A673 (cell line): Measurements from ENCODE around the gene CIT. TPM values are rescaled to one million over a fixed set of nuclear protein-coding genes. Genes with fewer than 3 reads are reported as not detected.

ENCODE experiments used
- BruUV-seq: library from RNA; stranded (reverse); fragments of 400-500 nt; replicated peaks from 2 replicates; lab custom pipeline; 2021; lab: Mats Ljungman, UMichigan
- CTCF ChIA-PET: fragments of 300-600 bp; sonication (Branson Sonifier 250); formaldehyde crosslinking; loops from one replicate; lab custom pipeline; 2022; ENCODE audit warnings: antibody characterized with exemption; lab: Charles Lee
- POLR2A ChIA-PET: fragments of 300-600 bp; sonication (Branson Sonifier 250); formaldehyde crosslinking; loops from one replicate; lab custom pipeline; 2022; ENCODE audit warnings: antibody characterized with exemption; ENCODE audit not compliant: low non-redundant PET; lab: Charles Lee
- DNase-seq: peaks from one replicate; pipeline ENCODE4 v3.0.0-alpha.2; 2015; ENCODE audit warnings: low spot score
- H3K27ac ChIP-seq: fragments of 200-600 bp; sonication (generic); 2 replicates; pipeline ENCODE4 v1.5.1; 2016; ENCODE audit warnings: mixed run types, low read depth, mild to moderate bottlenecking, mixed read lengths, antibody characterized with exemption, low read length; ENCODE audit not compliant: poor library complexity, severe bottlenecking
- H3K27me3 ChIP-seq: fragments of 200-600 bp; sonication (generic); replicated peaks from 2 replicates; pipeline ENCODE4 v1.6.1; 2017; ENCODE audit warnings: mixed run types, low read depth, mild to moderate bottlenecking, mixed read lengths, antibody characterized with exemption, low read length; ENCODE audit not compliant: insufficient read depth, poor library complexity
- H3K36me3 ChIP-seq: fragments of 200-600 bp; sonication (generic); 2 replicates; pipeline ENCODE4 v1.6.1; 2016; ENCODE audit warnings: mixed run types, mild to moderate bottlenecking, mixed read lengths, antibody characterized with exemption, low read length; ENCODE audit not compliant: insufficient read depth, poor library complexity, severe bottlenecking
- H3K4me1 ChIP-seq: fragments of 200-600 bp; sonication (generic); 2 replicates; pipeline ENCODE4 v1.6.1; 2017; ENCODE audit warnings: mixed run types, mild to moderate bottlenecking, mixed read lengths, antibody characterized with exemption, low read length; ENCODE audit not compliant: insufficient read depth, poor library complexity, severe bottlenecking
- H3K4me3 ChIP-seq: fragments of 200-600 bp; sonication (generic); 2 replicates; pipeline ENCODE4 v1.5.1; 2016; ENCODE audit warnings: low read depth, mixed run types, mild to moderate bottlenecking, mixed read lengths, low read length; ENCODE audit not compliant: poor library complexity, severe bottlenecking
- H3K9me3 ChIP-seq: fragments of 200-600 bp; sonication (generic); 2 replicates; pipeline ENCODE4 v1.6.1; 2016; ENCODE audit warnings: mixed run types, low read depth, mild to moderate bottlenecking, mixed read lengths, antibody characterized with exemption, low read length; ENCODE audit not compliant: poor library complexity, severe bottlenecking
- EZH2 ChIP-seq: fragments of 200-600 bp; sonication (generic); IDR thresholded peaks from 2 replicates; pipeline ENCODE4 v1.6.1; 2017; ENCODE audit warnings: borderline replicate concordance, low read depth, mild to moderate bottlenecking, mixed read lengths, antibody characterized with exemption, low read length; ENCODE audit not compliant: poor library complexity, severe bottlenecking
- intact Hi-C: fragments of 100-400 bp; cut with micrococcal nuclease; formaldehyde crosslinking; loops from one replicate; pipeline ENCODE4 v1.10.0; 2022; ENCODE audit not compliant: unreplicated experiment
- total RNA-seq: library from RNA; stranded (reverse); gene quantifications from 2 replicates; pipeline ENCODE4 v1.2.3, GENCODE V29; 2021
- TF ChIP-seq, protein P1 (sequence below): fragments of 300-800, 200-600 bp; sonication (generic); conservative IDR thresholded peaks from 2 replicates; pipeline ENCODE4 v1.5.1; 2017; ENCODE audit warnings: low read depth, mild to moderate bottlenecking, antibody characterized with exemption, low read length, moderate library complexity, mixed read lengths

CIT gene
- total RNA-seq, 1 experiment from 2014 or later: 62.4 TPM

DNA sequence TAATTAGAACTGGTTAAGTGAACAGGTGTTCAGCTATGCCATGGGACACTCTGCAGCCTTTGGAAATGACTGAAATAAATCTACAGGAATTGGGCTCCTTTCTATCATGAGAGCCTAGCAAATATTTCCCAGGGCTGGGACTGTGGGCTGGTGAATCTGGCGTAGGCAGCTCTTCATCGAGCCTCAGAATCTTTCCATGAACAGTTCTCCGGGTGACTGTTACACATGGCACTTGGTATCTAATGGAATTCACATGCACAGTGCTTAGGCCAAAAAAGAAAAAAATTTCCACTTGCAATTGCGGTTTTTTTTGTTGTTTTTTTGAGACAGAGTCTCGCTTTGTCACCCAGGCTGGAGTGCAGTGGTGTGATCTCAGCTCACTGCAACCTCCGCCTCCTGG lies 177.0 kb downstream of the CIT start:
- no peaks in the 10 kb centered on the region for H3K9me3 ChIP-seq
- ChIA-PET POLR2A (no interaction called here), CTCF (no interaction called here)
- DNase-seq: no peak
- peaks cover 15% of the 10 kb centered on the region for H3K36me3 ChIP-seq
- no peak overlapping the region for H3K4me3 ChIP-seq
- no TSS peak for BruUV-seq
- no peak overlapping the region for H3K27ac ChIP-seq
- intact Hi-C loops: no loop called here
- TF ChIP-seq, protein P1, sequence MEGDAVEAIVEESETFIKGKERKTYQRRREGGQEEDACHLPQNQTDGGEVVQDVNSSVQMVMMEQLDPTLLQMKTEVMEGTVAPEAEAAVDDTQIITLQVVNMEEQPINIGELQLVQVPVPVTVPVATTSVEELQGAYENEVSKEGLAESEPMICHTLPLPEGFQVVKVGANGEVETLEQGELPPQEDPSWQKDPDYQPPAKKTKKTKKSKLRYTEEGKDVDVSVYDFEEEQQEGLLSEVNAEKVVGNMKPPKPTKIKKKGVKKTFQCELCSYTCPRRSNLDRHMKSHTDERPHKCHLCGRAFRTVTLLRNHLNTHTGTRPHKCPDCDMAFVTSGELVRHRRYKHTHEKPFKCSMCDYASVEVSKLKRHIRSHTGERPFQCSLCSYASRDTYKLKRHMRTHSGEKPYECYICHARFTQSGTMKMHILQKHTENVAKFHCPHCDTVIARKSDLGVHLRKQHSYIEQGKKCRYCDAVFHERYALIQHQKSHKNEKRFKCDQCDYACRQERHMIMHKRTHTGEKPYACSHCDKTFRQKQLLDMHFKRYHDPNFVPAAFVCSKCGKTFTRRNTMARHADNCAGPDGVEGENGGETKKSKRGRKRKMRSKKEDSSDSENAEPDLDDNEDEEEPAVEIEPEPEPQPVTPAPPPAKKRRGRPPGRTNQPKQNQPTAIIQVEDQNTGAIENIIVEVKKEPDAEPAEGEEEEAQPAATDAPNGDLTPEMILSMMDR: no peak
- no peak for TF ChIP-seq EZH2
- no peaks in the 10 kb centered on the region for H3K4me1 ChIP-seq
- no peaks in the 10 kb centered on the region for H3K27me3 ChIP-seq

GRCh38 chr12:119699199-119699760 lies 177.8 kb downstream of the CIT start:
- BruUV-seq: no TSS peak
- POLR2A ChIA-PET: no interaction called here

GRCh38 chr12:119696943-119697342 lies 180.2 kb downstream of the CIT start:
- no peaks in the 10 kb centered on the region for H3K27me3 ChIP-seq
- ChIA-PET CTCF (interaction anchor here (0.6 kb wide), 1 partner anchor 208 kb away, joined by 6 read pairs; no protein-coding TSS in a partner anchor), POLR2A (no interaction called here)
- TF ChIP-seq EZH2: no peak
- TF ChIP-seq, protein P1: no peak
- H3K27ac ChIP-seq: no peak overlapping the region
- BruUV-seq: no TSS peak
- intact Hi-C loops: loop anchor here (5.0 kb wide), 1 partner anchor 205 kb away; no protein-coding TSS in a partner anchor
- peaks cover 9% of the 10 kb centered on the region for H3K36me3 ChIP-seq
- no peak overlapping the region for H3K4me3 ChIP-seq
- DNase-seq: no peak
- H3K9me3 ChIP-seq: no peaks in the 10 kb centered on the region
- peaks cover 24% of the 10 kb centered on the region for H3K4me1 ChIP-seq

More at GRCh38 chr12:119699199-119699760, 177.8 kb downstream of the CIT start:
- H3K4me1 ChIP-seq: peaks cover 1% of the 10 kb centered on the region
- DNase-seq: no peak
- no peak overlapping the region for H3K4me3 ChIP-seq
- H3K27me3 ChIP-seq: no peaks in the 10 kb centered on the region
- no peaks in the 10 kb centered on the region for H3K9me3 ChIP-seq
- intact Hi-C loops: loop anchor here (5.0 kb wide), 1 partner anchor 203 kb away; no protein-coding TSS in a partner anchor
- H3K27ac ChIP-seq: no peak overlapping the region
- peaks cover 10% of the 10 kb centered on the region for H3K36me3 ChIP-seq
- TF ChIP-seq, protein P1: no peak
- no peak for TF ChIP-seq EZH2
- CTCF ChIA-PET: no interaction called here
